HG02943 (cell line): ENCODE results near the gene SLC43A3.

Experiments used
- ATAC-seq: cut with Tn5 transposase; IDR thresholded peaks from one replicate; pipeline ENCODE4 v1.9.1; 2021; ENCODE audit warnings: mild to moderate bottlenecking, low read depth, moderate library complexity; ENCODE audit not compliant: unreplicated experiment

The SLC43A3 gene

GRCh38 chr11:57390535-57390934 lies 36.4 kb downstream of the SLC43A3 start, which contains the start of gene PRG2:
Gene PRG2, minus strand, starts transcription at chr11:57390650. Its CDS starts 706 bp downstream, at chr11:57389944.
- ATAC-seq: no peak

- ATAC-seq: no peak
Measured at GRCh38 chr11:57387289-57388030, 39.5 kb downstream of the SLC43A3 start.

GRCh38 chr11:57386178-57386940 lies 40.6 kb downstream of the SLC43A3 start:
- ATAC-seq: no peak

- ATAC-seq: no peak
Measured at GRCh38 chr11:57380975-57381374, 45.9 kb downstream of the SLC43A3 start, which contains the start of gene PRG3. Gene PRG3, minus strand, starts transcription at chr11:57381150. Its CDS starts 442 bp downstream, at chr11:57380708.

- no peak for ATAC-seq
Measured at GRCh38 chr11:57379732-57380131, 47.2 kb downstream of the SLC43A3 start.

DNA sequence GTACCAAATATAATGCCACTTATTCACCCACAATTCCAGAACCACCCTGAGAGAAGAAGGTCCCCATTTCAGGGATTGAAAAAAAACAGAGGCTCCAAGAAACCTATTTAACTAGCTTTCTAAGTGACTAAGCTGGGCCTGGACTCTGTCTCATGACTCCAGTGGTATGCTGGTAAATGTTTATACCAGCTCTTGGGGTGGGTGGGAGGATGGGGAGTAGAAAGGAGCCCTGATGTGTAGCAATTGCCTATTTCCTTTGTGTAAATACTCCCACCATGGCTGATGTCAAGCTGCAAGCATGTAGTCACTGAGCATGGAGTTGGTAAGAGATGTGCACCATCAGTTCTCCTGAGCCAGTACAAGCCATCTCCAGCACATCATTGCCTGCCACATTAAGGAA lies 48.7 kb downstream of the SLC43A3 start:
- ATAC-seq: no peak

DNA sequence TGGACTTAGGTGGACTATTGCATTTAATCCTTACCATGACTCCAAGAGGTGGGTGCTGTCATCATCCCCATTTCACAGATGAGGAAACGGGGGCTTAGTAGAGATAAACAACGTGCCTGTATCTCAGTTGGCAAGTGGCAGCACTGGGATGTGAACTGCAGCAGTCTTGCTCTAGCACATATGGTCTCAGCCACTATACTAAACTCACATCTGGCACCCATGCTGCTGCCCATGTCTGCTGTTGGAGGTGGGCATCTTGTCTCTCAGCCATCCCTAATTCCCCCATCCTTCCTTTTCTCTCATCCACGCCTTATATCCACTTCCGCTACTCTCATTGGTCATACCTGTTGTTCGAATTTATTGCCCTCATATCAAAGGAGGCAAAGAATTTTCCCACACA lies 49.8 kb downstream of the SLC43A3 start:
- ATAC-seq: no peak

DNA sequence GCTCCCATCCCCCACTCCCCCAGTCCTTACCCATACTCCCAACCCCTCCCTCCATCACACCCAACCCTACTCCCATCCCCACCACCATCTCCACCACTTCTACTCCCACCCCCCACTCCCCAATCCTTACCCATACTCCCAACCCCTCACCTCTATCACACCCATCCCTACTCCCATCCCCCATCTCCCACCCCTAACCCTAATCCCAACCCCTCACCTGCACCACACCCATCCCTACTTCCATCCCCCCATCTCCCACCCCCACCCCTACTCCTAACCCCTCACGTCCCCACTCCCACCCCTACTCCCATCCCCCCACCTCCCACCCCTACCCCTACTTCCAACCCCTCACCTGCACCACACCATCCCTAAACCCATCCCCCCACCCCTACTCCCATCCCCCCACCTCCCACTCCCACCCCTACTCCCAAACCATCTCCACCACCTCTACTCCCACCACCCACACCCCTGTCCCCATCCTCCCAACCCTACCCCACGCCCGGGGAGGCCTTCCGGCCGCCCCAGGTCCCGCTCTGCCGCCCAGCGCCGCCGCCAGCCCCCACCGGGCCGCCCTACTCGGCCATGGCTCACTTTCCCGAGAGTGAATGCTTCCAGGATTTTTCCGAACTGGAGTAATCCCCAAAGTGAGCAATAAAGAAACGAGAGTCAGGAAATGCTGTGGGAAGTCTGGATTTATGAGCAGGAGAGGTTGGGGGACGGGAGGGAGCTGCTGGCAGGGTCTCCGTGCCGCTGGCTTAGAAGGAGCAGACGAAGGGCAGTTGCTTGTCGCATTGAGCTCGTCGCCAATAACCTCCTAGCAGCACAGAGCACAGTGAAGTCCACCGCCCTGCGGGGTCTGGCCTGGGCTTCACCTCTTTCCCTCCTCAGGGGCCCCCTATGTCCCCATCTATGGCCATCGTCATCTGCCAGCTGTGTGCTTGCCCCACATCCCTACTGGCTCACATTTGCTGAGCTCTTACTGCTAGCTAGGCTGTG lies 50.5 kb downstream of the SLC43A3 start:
- no peak for ATAC-seq

DNA sequence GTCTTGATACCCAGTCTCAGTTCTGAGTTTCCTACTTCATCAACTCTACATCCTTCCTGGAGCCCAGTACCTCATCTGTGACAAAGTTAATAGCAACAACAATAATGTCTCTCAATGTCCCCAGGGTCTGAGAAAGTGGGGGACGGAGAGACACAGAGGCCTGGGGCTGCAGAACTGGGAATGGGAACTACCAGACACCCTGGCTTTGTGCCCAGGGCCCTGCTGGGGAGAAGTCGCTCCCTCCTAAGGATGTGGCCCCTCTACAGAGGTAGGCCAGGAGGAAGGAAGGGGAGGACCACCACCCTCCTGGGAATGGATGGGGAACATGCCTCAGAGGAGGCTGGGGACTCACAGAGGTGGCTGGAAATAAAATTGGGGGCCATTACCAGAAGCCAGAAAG lies 51.4 kb downstream of the SLC43A3 start:
- ATAC-seq: no peak

DNA sequence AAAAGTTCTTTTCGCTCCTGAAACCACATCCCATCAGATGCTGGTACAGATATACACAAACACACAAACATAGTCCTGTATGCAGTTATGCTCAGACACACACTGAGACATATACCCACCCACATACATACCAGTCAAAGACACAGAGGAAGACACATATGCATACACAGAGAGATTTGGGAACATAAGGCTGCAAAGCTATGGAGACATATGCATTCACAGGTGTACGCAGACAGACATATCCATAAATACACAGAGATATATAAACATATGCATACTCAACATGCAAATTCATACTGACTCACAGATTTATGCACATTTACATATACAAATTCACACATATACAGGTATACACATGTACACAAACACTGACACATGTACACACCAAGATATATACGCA lies 52.0 kb downstream of the SLC43A3 start:
- no peak for ATAC-seq

DNA sequence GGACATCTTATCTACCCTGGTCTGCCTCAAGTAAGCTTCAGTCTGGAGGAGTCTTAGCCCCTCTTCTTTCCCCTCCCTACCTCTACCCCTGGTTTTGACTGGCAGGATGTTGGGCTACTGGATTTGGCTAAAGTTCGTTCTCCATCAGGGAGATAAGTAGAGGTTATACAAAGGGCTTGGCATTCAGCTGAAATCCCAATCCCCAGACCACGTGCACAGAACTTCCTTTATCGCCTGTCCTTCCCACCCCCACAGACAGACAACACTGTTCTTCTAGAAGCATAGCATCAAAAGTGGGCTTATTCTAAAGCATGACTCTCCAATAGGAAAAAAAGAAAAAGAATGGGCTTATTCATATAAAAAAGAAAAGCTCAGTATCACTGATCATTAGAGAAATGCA lies 53.8 kb downstream of the SLC43A3 start:
- no peak for ATAC-seq

DNA sequence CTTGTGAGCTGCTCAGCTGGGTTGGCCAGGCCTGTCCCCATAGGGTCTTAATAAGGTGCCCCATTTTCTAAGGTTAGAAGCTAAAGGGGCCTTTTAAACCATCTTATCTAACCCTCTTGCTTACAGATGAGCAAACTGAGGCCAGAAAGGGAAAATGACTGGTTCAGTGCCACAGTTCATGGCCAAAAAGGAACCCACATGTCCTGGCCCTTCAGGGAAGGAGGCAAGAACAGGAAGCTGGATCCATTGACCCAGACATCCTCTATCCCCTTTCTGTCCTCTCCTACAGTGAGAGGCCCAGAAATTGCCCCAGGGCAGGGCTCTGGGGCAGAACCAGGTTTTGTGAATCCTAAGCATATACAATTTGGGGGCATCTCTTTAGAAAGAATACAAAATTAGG lies 56.0 kb downstream of the SLC43A3 start:
- ATAC-seq: no peak

DNA sequence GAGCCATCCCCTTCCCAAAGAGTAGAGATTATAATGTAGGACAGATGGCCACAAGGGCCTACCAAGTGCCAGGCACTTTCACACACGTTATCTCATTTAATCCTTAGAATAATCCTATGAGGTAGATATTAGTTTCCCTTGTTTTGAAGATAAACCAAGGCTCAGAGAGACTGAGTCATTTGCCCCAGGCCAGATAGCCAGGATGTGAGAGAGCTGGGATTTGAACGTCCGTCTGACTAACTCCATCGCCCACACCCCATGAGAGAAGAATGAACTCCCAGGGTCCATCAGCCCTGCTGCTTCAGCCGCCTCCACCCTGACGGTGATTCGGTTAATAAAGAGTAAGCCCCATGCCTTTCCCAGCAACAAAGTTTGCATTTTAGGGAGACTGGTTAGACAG lies 56.7 kb downstream of the SLC43A3 start:
- ATAC-seq: no peak

DNA sequence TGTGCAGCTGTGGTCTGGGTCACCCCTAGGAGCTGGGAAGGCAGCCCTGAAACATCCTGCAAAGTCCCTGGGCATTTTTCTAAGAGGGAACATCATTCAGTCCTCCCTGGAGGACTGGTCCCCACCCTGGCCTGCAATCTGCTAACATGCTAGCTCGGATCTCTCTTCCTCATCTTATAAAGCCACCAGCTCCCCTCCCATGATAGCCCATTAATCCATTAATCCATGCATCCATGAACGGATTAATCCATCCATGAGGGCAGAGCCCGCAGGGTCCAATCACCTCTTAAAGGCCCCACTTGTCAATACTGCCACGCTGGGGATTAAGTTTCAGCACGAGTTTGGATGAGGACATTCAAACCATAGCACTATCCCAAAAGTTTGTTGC lies 58.1 kb downstream of the SLC43A3 start:
- ATAC-seq: no peak

DNA sequence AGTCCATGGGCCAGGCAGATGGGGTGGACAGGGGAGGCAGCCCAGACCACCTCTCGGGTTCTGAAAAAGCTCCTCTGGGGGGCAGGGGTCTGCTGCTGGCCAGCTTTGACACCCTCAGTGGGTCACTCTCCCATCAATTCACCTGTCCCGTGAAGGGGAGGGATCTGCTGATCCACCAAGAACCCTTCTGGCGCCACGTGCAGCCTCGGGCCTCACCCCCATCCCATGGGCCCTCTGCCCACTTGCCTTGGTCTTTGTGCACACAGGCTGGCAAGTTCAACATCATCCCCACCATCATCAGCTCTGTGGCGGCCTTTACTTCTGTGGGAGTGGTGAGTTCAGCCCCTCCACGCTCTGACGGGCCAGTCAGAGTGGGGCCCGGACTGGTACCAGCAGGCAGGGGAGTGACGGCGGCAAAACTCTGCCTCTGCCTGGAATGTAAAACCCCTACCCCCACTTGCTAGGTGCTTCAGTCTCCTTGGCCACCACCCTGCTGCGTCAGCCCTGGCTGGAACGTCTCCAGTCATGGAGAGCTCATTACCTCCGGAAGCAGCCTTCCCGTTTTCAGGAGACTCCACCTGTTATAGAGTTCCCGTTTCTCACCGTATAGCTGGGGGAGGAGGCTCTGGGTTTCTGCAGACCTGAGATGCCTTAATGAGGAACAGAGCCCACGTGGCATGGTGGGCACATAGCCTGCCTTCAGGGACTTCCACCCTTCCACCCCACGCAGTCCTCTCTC lies 58.6 kb downstream of the SLC43A3 start:
- ATAC-seq: no peak

- ATAC-seq: no peak
Measured at GRCh38 chr11:57364851-57365660, 61.9 kb downstream of the SLC43A3 start.

- no peak for ATAC-seq
Measured at GRCh38 chr11:57363131-57364080, 63.5 kb downstream of the SLC43A3 start.

DNA sequence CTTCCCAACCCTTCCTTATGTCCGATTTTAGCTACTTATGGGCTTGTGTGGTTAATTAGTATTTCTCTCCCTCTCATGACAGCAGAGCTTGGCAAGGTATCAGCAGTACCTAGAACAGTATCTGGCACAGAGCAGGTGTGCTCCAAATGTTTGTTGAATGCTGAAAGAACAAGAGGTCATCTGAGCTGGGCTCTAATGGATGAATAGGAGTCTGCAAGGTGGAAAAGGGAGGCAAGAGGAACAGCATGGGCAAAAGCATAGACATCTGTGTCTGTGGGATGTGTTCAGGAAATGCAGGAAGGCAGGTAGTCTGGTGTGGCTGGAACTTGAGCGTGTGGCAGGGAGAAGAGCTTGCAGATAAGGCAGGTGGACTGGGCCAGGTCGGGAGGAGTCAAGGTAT lies 65.0 kb downstream of the SLC43A3 start:
- ATAC-seq: no peak
